Measurements from ENCODE around the gene P2RX5. TPM values are rescaled to one million over a fixed set of nuclear protein-coding genes. Genes with fewer than 3 reads are reported as not detected.

Gene P2RX5
- total RNA-seq, 1 donor from 2014 or later, result not detected

DNA sequence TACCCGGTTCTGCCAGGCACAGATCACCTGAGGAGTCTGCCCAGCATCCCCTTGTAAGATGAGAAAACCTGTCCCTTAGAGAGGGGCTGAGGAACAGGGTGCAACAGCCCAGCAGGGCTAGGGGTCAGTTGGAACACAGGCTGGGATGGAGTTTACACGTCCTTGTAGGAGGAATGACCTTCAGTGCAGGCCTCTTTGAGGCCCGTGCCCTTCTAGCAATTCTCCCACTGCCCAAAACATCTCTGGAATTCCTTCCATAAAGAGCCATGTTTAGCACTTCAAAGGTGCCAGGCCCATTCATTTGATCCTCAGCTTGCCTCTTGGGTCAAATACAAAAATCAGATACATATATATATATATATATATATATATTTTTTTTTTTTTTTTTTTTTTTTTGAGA, 54.9 kb downstream of the P2RX5 start:
- H3K4me3 ChIP-seq, result no peak overlapping the region
- peaks cover 12 to 16% of the 10 kb centered on the region in 2 donors for H3K36me3 ChIP-seq
- H3K9me3 ChIP-seq, result no peaks in the 10 kb centered on the region
- no peaks in the 10 kb centered on the region for H3K27me3 ChIP-seq
- TF ChIP-seq, protein P1, sequence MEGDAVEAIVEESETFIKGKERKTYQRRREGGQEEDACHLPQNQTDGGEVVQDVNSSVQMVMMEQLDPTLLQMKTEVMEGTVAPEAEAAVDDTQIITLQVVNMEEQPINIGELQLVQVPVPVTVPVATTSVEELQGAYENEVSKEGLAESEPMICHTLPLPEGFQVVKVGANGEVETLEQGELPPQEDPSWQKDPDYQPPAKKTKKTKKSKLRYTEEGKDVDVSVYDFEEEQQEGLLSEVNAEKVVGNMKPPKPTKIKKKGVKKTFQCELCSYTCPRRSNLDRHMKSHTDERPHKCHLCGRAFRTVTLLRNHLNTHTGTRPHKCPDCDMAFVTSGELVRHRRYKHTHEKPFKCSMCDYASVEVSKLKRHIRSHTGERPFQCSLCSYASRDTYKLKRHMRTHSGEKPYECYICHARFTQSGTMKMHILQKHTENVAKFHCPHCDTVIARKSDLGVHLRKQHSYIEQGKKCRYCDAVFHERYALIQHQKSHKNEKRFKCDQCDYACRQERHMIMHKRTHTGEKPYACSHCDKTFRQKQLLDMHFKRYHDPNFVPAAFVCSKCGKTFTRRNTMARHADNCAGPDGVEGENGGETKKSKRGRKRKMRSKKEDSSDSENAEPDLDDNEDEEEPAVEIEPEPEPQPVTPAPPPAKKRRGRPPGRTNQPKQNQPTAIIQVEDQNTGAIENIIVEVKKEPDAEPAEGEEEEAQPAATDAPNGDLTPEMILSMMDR (IDR thresholded peaks at IDR 0.05), result no peak
- peaks cover 5 to 10% of the 10 kb centered on the region in 2 donors for H3K4me1 ChIP-seq
- intact Hi-C loops (cut with DNase I), result no loop called here
- no peak for DNase-seq (ENCODE audit: low spot score in 2 of 2)
- peak overlapping the region; percentile 13 to 45 for H3K27ac ChIP-seq

DNA sequence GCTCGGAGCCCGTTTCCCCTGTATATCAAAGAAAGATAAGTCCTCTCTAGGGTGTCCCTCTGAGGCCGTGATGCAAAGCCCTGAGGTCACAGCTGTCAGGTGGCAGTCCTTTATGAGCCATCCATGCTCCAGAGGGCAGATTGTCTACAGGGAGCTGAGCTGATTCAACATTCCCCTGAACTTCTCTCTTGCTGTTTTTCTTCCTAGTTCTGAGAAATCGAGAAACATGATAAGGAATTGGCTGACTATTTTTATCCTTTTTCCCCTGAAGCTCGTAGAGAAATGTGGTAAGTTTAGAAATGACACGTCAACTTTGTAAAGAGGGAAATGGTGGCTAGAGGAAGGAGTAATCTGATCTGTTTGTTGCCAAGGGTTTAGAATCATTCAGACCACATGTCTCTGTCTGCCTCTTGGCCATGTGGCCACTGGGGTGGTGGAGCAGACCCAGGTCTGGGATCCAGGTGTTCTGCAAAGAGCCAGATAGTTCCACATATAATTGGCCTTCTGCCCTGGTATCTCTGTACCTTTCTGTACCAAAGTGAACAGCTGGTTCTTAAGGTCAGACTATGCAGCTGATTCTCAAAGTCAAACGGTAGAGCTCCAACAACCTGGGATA, 55.9 kb downstream of the P2RX5 start:
- intact Hi-C loops (cut with DNase I), result loop anchor here (10.0 kb wide), 1 partner anchor 85 kb away; the partner anchor contains the start of gene HASPIN
- no peak for DNase-seq (ENCODE audit: low spot score in 2 of 2)
- H3K4me1 ChIP-seq, result peaks cover 5 to 10% of the 10 kb centered on the region in 2 donors
- H3K27me3 ChIP-seq, result no peaks in the 10 kb centered on the region
- H3K27ac ChIP-seq, result peak overlapping the region; percentile 22 to 45
- no peaks in the 10 kb centered on the region for H3K9me3 ChIP-seq
- no peak overlapping the region for H3K4me3 ChIP-seq
- TF ChIP-seq, protein P1 (IDR thresholded peaks at IDR 0.05), result no peak
- peaks cover 12 to 13% of the 10 kb centered on the region in 2 donors for H3K36me3 ChIP-seq

DNA sequence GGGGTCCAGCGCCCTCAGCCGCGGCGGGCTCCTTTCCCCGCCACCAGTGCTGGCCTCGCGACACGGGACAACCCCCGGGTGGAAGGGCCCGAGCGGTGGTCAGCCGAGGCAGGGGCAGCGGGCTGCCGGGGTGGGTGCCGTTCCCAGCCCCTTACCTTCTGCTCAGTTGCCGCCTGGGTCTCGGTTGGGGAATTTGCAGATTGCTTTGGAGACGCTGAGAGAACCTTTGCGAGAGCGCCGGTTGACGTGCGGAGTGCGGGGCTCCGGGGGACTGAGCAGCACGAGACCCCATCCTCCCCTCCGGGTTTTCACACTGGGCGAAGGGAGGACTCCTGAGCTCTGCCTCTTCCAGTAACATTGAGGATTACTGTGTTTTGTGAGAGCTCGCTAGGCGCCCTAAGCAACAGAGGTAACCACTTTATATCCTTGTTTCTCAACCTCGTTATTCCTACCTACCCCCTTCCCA, 59.0 kb downstream of the P2RX5 start:
- H3K27me3 ChIP-seq, result no peaks in the 10 kb centered on the region
- no peaks in the 10 kb centered on the region for H3K9me3 ChIP-seq
- DNase-seq (ENCODE audit: low spot score in 2 of 2), result no peak
- peaks cover 11 to 15% of the 10 kb centered on the region in 2 donors for H3K4me1 ChIP-seq
- H3K4me3 ChIP-seq, result peak overlapping the region; percentile 84 to 85
- H3K27ac ChIP-seq, result peak overlapping the region; percentile 92 to 96
- TF ChIP-seq, protein P1 (IDR thresholded peaks at IDR 0.05), result no peak
- intact Hi-C loops (cut with DNase I), result loop anchor here (1.0 to 10.0 kb wide), 2 partner anchors 31 to 88 kb away; partner anchors contain the start of genes EMC6, HASPIN and TAX1BP3
- H3K36me3 ChIP-seq, result peaks cover 0 to under 1% of the 10 kb centered on the region in 2 donors

DNA sequence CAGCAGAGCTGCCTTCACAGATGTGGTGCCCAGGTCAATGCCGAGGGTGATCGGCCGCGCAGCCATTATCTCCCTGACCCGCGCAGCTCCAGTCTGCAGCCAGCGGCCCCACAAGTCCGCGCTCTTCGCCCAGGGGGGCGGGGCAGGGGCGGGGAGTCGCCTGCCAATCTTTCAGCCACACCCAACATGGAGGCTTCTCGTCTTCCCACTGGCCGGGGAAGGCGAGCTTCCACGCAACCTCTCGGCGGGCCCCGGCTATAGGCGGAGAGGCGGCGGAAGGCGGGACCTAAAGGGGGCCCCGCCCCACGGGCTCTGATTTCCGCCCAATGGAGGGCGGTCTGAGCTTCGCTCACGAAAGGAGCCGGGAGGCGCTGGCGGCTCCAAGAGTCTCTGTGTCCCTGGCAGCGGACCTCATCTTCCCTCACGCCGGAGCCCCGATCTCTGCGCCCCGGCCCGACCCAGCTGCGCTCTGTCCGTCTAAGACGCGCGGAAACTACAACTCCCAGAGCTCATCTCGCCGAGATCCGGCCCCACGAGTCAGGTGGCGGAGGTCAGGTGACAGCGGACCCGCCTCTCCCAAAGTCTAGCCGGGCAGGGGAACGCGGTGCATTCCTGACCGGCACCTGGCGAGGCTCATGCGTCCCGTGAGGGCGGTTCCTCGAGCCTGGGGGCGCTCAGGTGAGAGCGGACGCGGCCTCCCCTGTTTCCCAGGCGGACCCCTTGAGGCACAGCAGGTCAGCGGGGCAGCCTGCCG, 59.6 kb downstream of the P2RX5 start, which contains the start of the genes CTNS and SHPK:
Gene CTNS (plus strand): TSS at position 607 of the 754 bp plus-strand sequence. CDS start 3,447 bp downstream, outside the sequence.
Gene SHPK (minus strand): TSS at position 97 of the 754 bp plus-strand sequence. CDS start 31 bp downstream, at position 66.
- peaks cover 11 to 15% of the 10 kb centered on the region in 2 donors for H3K4me1 ChIP-seq
- peak within 1 kb of the TSS; percentile 84 to 85 for H3K4me3 ChIP-seq
- intact Hi-C loops (cut with DNase I), result loop anchor here (1.0 to 10.0 kb wide), 2 partner anchors 32 to 88 kb away; partner anchors contain the start of genes EMC6, HASPIN and TAX1BP3
- H3K27ac ChIP-seq, result peak within 1 kb of the TSS; percentile 92 to 96
- peak; percentile 90 to 98 for DNase-seq (ENCODE audit: low spot score in 2 of 2)
- no peaks in the 10 kb centered on the region for H3K36me3 ChIP-seq
- TF ChIP-seq, protein P1 (IDR thresholded peaks at IDR 0.05), result no peak
- H3K27me3 ChIP-seq, result no peaks in the 10 kb centered on the region
- no peaks in the 10 kb centered on the region for H3K9me3 ChIP-seq

DNA sequence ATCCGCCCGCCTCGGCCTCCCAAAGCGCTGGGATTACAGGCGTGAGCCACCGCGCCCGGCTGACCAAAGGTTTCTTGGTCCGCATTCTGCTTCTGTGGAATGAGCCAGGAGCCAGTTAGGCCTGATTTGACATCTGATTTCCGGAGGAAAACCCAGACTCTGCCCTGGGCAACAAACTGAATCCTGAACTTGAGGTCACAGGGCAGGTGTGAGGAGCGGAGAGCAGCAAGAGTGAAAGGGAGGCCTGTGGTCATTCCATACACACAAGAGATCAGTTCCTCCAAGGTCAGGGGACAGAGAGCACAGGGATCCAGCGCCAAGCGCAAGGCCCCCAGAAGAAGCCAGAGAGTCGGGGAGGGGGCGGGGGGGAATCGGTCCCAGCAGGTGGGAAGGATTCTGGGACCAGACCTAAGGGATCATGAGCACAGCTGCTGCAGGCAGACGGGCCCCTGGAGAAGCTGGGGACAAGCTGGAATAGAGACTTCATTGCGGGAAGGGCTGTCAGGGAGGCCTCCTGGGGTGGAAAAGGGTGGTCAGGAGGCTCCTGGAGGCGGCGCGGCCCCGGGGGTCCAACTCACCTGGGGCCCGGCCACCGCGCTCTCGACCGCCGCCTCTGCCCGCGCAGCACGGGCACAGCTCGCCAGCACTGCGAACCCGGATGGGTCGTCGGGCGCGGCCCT, 60.3 kb downstream of the P2RX5 start:
- Histone ChIP-seq H3K27ac (peak overlapping the region in 1 of 2 donors; percentile 96), H3K36me3 (peaks cover 0 to under 1% of the 10 kb centered on the region in 2 donors), H3K9me3 (no peaks in the 10 kb centered on the region), H3K4me1 (peaks cover 11 to 15% of the 10 kb centered on the region in 2 donors), H3K27me3 (no peaks in the 10 kb centered on the region), H3K4me3 (peak overlapping the region; percentile 84 to 85)
- TF ChIP-seq, protein P1 (IDR thresholded peaks at IDR 0.05), result peak in 1 of 3 experiments; percentile 19
- intact Hi-C loops (cut with DNase I), result loop anchor here (1.0 to 10.0 kb wide), 2 partner anchors 33 to 89 kb away; partner anchors contain the start of genes EMC6, HASPIN and TAX1BP3
- no peak for DNase-seq (ENCODE audit: low spot score in 2 of 2)
